ENCODE measurements around the gene UQCC5. TPM values are rescaled to one million over a fixed set of nuclear protein-coding genes. Genes with fewer than 3 reads are reported as not detected.
"Not testable (repeated sequence)": the region's sequence is repeated elsewhere in the genome, so short reads cannot be mapped to it uniquely, and the experiment has no call there.

The UQCC5 gene
- total RNA-seq, 1 experiment from 2014 or later, result 17.1 TPM

GRCh38 chr3:52522651-52523251 is 13.7 kb upstream of the UQCC5 start:
- no peak for DNase-seq (ENCODE audit: low spot score)

DNA sequence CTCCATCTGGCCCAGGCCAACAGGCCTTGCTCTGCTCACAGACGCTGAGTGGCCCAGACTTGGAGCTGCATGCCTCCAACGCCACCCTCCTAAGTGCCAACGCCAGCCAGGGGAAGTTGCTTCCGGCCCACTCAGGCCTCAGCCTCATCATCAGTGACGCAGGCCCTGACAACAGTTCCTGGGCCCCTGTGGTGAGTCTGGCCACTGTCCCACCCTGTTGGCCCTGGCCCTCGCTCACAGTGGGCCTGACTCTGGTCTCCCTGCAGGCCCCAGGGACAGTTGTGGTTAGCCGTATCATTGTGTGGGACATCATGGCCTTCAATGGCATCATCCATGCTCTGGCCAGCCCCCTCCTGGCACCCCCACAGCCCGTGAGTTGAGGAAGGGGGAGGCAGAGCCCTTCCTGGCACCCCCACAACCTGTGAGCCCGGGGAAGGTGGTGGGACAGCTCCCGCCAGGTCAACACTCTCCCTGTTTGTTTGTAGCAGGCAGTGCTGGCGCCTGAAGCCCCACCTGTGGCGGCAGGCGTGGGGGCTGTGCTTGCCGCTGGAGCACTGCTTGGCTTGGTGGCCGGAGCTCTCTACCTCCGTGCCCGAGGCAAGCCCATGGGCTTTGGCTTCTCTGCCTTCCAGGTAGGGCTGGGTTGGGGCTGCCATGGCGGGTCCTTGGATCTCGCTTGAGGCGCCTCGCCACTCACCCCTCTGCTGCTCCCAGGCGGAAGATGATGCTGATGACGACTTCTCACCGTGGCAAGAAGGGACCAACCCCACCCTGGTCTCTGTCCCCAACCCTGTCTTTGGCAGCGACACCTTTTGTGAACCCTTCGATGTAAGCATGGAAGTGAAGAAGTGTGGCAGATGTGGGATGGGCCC is 12.8 kb upstream of the UQCC5 start:
- no peak for DNase-seq (ENCODE audit: low spot score)

DNA sequence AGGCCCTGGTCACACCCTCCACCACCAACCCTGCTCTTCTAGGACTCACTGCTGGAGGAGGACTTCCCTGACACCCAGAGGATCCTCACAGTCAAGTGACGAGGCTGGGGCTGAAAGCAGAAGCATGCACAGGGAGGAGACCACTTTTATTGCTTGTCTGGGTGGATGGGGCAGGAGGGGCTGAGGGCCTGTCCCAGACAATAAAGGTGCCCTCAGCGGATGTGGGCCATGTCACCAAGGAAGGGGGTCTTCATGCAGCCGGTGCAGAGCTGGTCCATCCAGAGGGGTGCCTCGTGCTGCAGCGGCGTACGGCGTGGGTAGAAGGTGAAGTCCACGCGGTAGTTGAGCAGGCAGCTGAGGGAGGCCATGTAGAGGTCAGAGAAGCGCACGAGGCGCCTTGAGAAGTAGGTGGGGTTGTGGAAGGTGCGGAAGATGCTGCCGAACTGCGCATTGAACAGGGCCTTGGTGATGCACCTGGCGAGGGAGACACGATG is 12.1 kb upstream of the UQCC5 start:
- no peak for DNase-seq (ENCODE audit: low spot score)

DNA sequence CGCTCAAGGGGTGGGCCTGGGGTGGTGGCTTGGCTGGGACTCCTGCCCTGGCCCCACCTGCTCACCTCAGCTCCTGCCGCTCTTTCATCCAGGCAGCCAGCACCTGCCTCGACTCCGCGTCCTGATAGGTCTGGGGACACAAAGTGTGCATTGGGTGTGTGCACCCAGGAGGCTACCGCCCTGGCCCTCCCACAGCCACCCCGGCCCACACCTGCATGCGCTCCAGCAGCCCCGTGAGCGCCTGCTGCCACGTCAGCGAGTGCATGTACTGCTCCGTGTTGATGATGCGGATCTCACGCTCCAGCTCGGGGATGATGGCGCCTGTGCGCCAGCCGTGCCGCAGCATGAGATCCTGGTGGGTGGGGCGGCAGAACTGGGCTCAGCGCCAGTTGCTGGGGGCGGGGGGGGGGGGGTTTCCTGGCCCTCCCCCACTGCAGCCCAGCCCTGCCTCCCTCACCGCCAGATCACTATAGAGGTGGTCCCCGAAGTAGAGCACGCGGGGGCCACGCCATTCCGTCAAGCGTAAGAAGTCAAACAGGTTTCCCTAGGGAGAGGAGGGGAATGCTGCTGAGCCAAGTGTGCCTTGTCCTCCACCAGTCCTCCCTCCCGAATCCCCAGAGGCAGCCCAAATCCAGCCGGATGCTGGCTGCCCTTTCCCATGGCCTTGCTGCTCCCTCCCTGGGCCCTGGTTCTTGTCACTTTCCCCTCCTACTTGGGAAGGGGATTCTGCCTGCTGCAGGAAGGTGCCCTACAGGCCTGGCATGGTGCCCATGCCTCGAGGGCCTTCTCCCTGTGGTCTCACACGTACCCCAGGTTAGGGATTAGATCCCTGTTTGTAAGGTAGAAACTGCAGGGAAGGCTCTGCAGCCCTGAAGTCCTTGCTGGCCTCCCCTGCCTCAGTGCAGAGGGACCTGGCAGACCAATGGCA is 11.4 kb upstream of the UQCC5 start:
- DNase-seq (ENCODE audit: low spot score), result no peak

GRCh38 chr3:52525680-52526561 is 10.5 kb upstream of the UQCC5 start:
- no peak for DNase-seq (ENCODE audit: low spot score)

GRCh38 chr3:52526671-52527038 is 9.8 kb upstream of the UQCC5 start:
- not testable (repeated sequence) for DNase-seq (ENCODE audit: low spot score)

DNA sequence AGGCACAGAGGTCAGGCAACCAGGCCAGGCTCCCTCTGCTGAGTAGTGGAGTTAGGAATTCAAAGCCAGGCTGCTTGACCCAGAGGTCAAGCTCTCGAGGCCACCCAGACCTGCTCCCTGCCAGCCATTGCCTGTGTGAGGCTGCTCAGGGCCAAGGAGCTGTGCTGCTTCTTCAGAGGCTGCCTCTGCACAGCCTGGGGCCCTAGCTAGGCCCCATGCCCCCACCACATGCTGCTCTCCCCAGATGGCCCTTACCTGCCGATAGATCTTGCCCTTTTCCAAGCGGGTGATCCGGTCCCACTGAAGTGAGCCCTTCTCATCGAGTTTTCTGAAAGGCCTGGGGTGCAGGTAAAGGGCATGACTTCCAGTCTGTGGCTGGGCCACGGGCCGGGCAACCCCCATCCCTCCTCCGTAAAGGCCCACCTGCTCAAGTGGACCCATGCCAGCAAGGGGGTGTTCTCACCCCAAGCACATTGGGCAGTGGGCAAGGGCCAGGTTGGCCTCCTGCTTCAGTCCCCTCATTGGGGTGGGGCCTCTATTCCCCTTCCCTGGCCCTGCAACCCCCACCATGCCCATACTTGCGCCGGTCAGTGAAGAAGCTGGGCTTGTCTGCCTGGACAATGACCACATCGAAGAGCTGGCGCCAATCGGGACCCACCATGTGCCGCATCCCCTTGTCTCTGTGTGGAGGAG is 9.2 kb upstream of the UQCC5 start:
- no peak for DNase-seq (ENCODE audit: low spot score)

- DNase-seq (ENCODE audit: low spot score), result no peak
Observed at GRCh38 chr3:52527732-52528585, 8.4 kb upstream of the UQCC5 start.

DNA sequence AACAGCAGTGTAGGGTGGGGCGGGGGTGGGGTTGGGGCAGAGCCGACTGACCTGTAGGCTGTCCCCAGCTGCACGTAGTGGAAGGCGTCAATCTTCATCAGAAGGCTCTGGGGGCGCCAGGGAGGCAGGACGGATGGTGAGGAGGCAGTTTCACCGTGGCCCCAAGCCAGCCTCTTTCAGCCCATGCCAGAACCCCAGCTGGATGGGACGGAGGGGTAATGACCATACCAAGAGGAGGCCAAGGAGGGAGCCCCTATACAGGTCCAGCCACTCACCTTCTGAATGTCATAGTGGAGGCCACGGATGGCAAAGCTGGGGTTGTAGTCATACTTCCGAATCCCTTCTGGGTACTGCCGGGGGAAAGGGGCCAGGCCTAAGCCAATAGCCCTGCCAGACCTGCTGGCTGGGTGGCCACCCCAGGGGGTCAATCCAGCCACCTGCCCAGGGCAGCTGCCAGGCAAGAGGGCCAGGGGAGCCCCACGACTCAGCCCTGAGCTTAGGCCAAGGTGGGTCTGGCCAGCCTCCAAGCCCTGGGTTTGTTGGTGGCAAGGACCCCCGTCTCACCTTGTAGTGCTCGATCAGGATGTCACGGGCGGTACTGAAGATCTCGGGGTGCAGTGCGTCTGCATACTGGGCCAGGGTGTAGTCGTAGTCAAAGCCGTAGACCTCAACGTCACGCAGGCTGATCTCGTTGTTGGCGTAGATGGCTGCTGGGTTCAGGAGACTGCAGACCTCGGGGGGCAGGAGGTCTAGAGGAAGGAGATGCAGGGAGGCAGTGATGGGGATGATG is 7.6 kb upstream of the UQCC5 start:
- no peak for DNase-seq (ENCODE audit: low spot score)

- DNase-seq (ENCODE audit: low spot score), result no peak
Observed at GRCh38 chr3:52529376-52530333, 6.8 kb upstream of the UQCC5 start.

DNA sequence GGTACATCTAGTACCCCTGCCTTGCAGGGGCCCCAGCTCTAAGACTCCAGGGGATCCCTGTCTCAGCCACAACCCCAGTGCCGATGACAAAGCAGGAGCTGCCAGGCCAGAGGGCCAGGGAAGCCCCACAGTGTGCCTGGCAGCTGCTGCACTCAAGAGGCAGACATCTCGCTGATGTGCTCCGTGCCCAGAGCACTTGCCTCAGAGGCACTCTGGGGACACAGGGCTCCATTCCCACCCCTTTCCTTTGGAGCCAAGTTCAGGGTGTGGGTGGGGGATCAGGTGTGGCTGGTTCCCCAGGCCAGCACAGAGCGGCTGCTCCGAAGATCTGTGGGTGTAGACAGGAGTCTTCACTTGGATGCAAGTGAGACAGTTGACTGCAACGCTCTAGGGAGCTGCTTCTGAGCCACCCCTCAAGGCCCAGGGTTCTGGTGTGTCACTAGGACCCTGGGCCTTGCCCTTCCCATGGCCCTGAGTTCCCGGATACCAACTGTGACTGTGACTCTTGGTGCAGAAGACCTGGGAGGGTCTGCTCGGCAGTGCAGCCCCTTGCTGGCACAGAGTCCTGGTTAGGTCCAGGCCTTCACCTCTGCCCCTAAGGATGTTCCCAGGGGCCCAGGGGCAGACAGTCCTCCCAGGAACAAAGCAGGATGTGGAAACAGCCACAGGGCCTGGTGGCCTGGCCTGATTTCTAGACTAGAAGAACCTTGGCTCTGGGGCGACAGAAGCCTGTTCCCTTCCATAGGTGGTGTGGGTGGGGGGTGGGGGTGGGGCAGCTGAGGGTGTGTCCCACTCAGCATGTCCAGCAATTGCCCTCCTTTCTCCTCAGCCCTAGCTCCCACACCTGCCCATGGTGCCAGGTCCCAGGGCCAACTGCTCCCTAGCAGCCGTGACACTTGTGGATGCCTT is 5.2 kb upstream of the UQCC5 start:
- DNase-seq (ENCODE audit: low spot score), result no peak

DNA sequence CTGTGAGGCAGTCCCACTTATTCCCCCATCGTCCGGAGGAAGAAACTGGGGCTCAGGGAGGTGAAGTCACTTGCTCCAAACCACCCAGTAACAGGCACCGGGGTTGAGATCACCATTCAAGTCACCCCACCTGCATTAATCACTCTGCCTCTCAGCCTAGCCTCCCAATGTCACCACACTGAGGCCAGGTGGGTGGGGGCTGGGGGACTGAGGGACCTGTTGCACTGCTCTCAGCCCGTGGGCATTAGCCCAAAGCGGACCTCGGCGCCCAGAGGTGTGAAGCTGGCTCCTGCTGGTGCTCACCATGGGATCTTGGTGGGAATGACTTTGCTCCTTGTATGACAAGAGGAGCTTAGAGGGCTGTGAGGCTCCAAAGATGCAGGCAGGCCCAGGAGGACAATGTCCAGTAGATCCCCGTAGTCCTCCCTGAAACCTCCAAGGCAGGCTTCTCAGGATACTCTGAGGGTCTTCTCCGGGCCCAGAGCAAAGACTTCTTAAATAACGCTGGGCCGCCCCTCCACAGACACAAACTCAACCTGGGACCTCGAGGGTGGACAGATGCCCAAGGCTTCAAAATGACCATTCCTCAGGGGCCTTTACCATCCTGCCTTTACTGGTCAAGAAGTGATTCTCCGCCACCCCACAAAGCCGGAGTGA is 4.4 kb upstream of the UQCC5 start:
- no peak for DNase-seq (ENCODE audit: low spot score)

DNA sequence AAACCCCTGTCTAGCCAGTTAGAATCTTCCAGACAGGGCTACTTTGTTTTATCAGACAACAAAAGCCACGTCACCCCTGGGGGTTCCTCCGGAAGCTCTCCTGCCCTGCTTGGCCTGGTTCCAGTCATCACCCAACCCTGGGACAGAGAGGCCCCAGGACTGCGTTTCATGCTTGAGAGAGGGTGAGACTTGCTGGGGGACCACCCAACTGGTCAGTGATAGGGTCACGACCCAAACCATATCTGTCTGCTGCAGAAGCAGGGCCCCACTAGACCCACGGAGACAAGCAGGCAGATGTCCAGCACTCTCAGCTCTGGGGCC is 3.9 kb upstream of the UQCC5 start:
- peak; percentile 47 for DNase-seq (ENCODE audit: low spot score)

DNA sequence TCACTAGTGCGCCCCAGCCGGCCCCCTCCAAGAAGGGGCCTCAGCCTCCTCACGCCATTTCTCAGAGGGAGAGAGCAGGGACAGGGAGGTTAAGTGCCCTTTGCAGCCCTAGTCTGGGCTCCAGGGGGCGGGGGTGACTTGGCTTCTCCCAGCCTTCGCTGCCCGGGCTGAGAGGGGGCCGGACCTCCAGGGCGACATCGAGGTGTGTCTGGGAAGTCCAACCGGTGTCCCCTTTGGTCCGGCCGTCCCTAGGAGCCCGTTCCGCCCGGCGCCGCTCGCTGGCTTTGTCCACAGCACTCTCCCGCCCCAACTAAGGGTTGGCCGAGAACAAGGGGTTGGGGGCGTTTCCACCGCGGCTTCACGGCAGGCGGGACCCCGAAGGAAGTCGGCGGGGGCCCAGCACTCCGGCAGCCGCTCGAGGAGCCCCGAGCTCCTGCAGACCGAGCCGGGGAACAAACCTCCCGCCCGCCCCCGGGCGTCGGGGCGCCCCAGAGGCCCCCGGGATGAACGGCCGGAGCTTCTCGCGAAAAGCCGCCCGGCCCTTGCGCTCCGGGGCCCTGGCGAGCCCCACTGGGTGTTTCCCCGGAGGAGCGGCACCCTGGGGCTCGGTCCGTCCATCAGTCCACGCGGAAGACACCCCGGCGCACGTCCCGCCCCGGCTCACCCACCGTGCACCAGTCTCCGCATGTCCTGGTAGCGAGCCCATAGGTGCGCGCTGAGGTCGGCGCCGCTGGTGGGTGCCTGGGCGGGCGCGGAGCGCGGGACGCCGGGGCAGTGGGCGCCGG is 3.4 kb upstream of the UQCC5 start:
- no peak for DNase-seq (ENCODE audit: low spot score)

GRCh38 chr3:52533623-52534280 is 2.7 kb upstream of the UQCC5 start, which contains the start of gene NT5DC2:
Gene NT5DC2 (minus strand): TSS chr3:52533857. CDS start chr3:52533737, 120 bp downstream.
- DNase-seq (ENCODE audit: low spot score), result peak; percentile 21
